K562 (cell line): Measurements from ENCODE around the gene TNNT3. TPM values are rescaled to one million over a fixed set of nuclear protein-coding genes. Genes with fewer than 3 reads are reported as not detected.

Experiments
- ATAC-seq: fragments of 200-7000 bp; cut with Tn5 transposase; 3 replicates; pipeline ENCODE4 v1.9.1; 2020; ENCODE audit warnings: moderate library complexity
- BruUV-seq: library from RNA; stranded (reverse); fragments of 400-500 nt; replicated peaks from 2 replicates; lab custom pipeline; 2021; lab: Mats Ljungman, UMichigan
- CTCF ChIA-PET: fragments of 300-600 bp; formaldehyde crosslinking; extraction: SDS; loops from one replicate; lab custom pipeline; 2021; ENCODE audit warnings: low intra/inter-chr PET ratio; lab: Yijun Ruan, JAX
- POLR2A ChIA-PET: fragments of 300-600, 350-650 bp; sonication (Branson Sonifier 250); formaldehyde crosslinking; extraction: SDS; loops from one replicate; lab custom pipeline; 2021; ENCODE audit warnings: antibody characterized with exemption, inconsistent platforms; lab: Yijun Ruan, JAX
- DNase-seq, 4 experiments: peaks; one replicate each; pipeline versions ENCODE4 v3.0.0 to v3.0.0-alpha.2; 2011 to 2018; ENCODE audit warnings: low spot score in 3 of 4, mixed read lengths in 3 of 4; ENCODE audit errors: extremely low read depth in 1 of 4
- FAIRE-seq: peaks from 2 replicates; lab custom pipeline; 2011; peaks lifted over from hg19 to GRCh38; lab: Jason Lieb, UNC
- H2AFZ ChIP-seq: 2 replicates; pipeline ENCODE4 v1.6.0; 2011; ENCODE audit warnings: low read depth, low read length, control low read depth, inconsistent platforms
- H3K27ac ChIP-seq: fragments of 200-600 bp; 3 replicates; pipeline ENCODE4 v1.8.0; 2011; ENCODE audit warnings: low read depth, mild to moderate bottlenecking, control low read depth, inconsistent platforms, low read length, moderate library complexity, mixed read lengths; ENCODE audit errors: extremely low read depth
- H3K27me3 ChIP-seq, 2 experiments: fragments of 300-600 bp in 1 of 2; 2 replicates in 1 of 2; 3 replicates in 1 of 2; pipeline versions ENCODE4 v1.6.0 to v1.8.0; 2011; ENCODE audit warnings: inconsistent platforms in 2 of 2, low read length in 2 of 2, mild to moderate bottlenecking in 1 of 2, mixed read lengths in 1 of 2, moderate library complexity in 1 of 2; ENCODE audit not compliant: control insufficient read depth in 2 of 2, insufficient read depth in 2 of 2
- H3K36me3 ChIP-seq: fragments of 300-600 bp; 3 replicates; pipeline ENCODE4 v1.8.0; 2011; ENCODE audit warnings: mild to moderate bottlenecking, low read length, inconsistent platforms; ENCODE audit not compliant: control insufficient read depth, insufficient read depth
- H3K4me1 ChIP-seq, 2 experiments: fragments of 200-600 bp in 1 of 2; replicated peaks in 1 of 2; 2 replicates in 1 of 2; 3 replicates in 1 of 2; pipeline versions ENCODE4 v1.5.1 to v1.8.0; 2011; ENCODE audit warnings: inconsistent platforms in 2 of 2, low read length in 2 of 2, mild to moderate bottlenecking in 1 of 2, mixed read lengths in 1 of 2, moderate library complexity in 1 of 2; ENCODE audit not compliant: control insufficient read depth in 2 of 2, insufficient read depth in 2 of 2
- H3K4me2 ChIP-seq: 2 replicates; pipeline ENCODE4 v1.6.1; 2011; ENCODE audit warnings: low read length, control low read depth, inconsistent platforms, mixed read lengths; ENCODE audit not compliant: insufficient read depth
- H3K4me3 ChIP-seq: fragments of 200-600 bp; sonication (generic), shearing (Covaris generic); 2 replicates; pipeline ENCODE4 v1.5.1; 2016; ENCODE audit warnings: control low read depth, inconsistent platforms
- H3K79me2 ChIP-seq: fragments of 200-600 bp; 3 replicates; pipeline ENCODE4 v1.8.0; 2011; ENCODE audit warnings: low read length, inconsistent platforms; ENCODE audit not compliant: control insufficient read depth, insufficient read depth
- H3K9ac ChIP-seq, 2 experiments: 2 replicates each; pipeline versions ENCODE4 v1.6.0 to v1.6.1; 2011; ENCODE audit warnings: low read depth in 2 of 2, low read length in 2 of 2, control low read depth in 1 of 2, inconsistent platforms in 1 of 2, mild to moderate bottlenecking in 1 of 2, mixed read lengths in 1 of 2; ENCODE audit not compliant: insufficient read depth in 1 of 2
- H3K9me1 ChIP-seq: one replicate; pipeline ENCODE4 v1.6.0; 2011; ENCODE audit warnings: inconsistent platforms, mild to moderate bottlenecking, low read length, moderate library complexity; ENCODE audit not compliant: control insufficient read depth, insufficient read depth
- H3K9me3 ChIP-seq: replicated peaks from 2 replicates; pipeline ENCODE4 v1.5.1; 2011; ENCODE audit warnings: low read depth, low read length, inconsistent platforms; ENCODE audit not compliant: control insufficient read depth, insufficient read depth
- H4K20me1 ChIP-seq: replicated peaks from 2 replicates; pipeline ENCODE4 v1.6.1; 2011; ENCODE audit warnings: low read length, inconsistent platforms, mixed read lengths; ENCODE audit not compliant: control insufficient read depth, insufficient read depth
- CCAR2 ChIP-seq: fragments of 200-400 bp; formaldehyde crosslinking; IDR thresholded peaks from 2 replicates; pipeline ENCODE4 v1.6.1; 2017; ENCODE audit warnings: mild to moderate bottlenecking, low read depth, low read length
- GABPB2 ChIP-seq: fragments of 250-450 bp; sonication (Bioruptor Pico); conservative IDR thresholded peaks from 2 replicates; pipeline ENCODE4 v1.5.1; 2021; ENCODE audit warnings: mild to moderate bottlenecking
- HCFC1 ChIP-seq: IDR thresholded peaks from 2 replicates; pipeline ENCODE4 v1.6.1; 2012; ENCODE audit warnings: low read depth, low read length, improper control_type of control experiment
- MEIS2 ChIP-seq: fragments of 450-650 bp; IDR thresholded peaks from 2 replicates; pipeline ENCODE4 v1.6.1; 2014; ENCODE audit warnings: mild to moderate bottlenecking; ENCODE audit not compliant: partially characterized antibody
- MYNN ChIP-seq, 2 experiments: sonication (generic); formaldehyde crosslinking in 1 of 2; IDR thresholded peaks; 2 replicates each; pipeline versions ENCODE4 v1.5.0 to v1.6.1; 2016 to 2020; ENCODE audit warnings: antibody characterized with exemption in 1 of 2, missing genetic modification reagents in 1 of 2
- NCOA4 ChIP-seq: fragments of 450-650 bp; IDR thresholded peaks from 2 replicates; pipeline ENCODE4 v1.6.1; 2018; ENCODE audit warnings: mild to moderate bottlenecking; ENCODE audit not compliant: partially characterized antibody
- POLR3G ChIP-seq: IDR thresholded peaks from 2 replicates; pipeline ENCODE4 v1.6.1; 2011; ENCODE audit not compliant: insufficient read length, insufficient replicate concordance; ENCODE audit errors: extremely low read depth
- RBM15 ChIP-seq: fragments of 200-400 bp; formaldehyde crosslinking; IDR thresholded peaks from 2 replicates; pipeline ENCODE4 v1.6.1; 2018; ENCODE audit warnings: mild to moderate bottlenecking, low read length, moderate library complexity; ENCODE audit not compliant: insufficient read depth
- SIN3A ChIP-seq, 2 experiments: fragments of 150-350 bp in 1 of 2; IDR thresholded peaks; 2 replicates each; pipeline ENCODE4 v1.6.1; 2011 to 2016; ENCODE audit warnings: borderline replicate concordance in 2 of 2, low read depth in 2 of 2, low read length in 2 of 2, mild to moderate bottlenecking in 2 of 2, moderate library complexity in 2 of 2; ENCODE audit not compliant: control insufficient read depth in 1 of 2
- WGBS: fragments of 100-300 bp; shearing (Covaris generic); methylation state at CpG from one replicate; pipeline ENCODE4 v1.1.6; 2016; ENCODE audit warnings: low coverage, mixed read lengths; ENCODE audit not compliant: insufficient coverage; ENCODE audit errors: missing lambda C conversion rate; 5-methylcytosine and 5-hydroxymethylcytosine counted together
- in situ Hi-C: fragments of 300-500 bp; cut with MboI; formaldehyde crosslinking; loops from 4 replicates; pipeline ENCODE4 v1.15.0; 2018; ENCODE audit warnings: inconsistent platforms, mixed read lengths
- intact Hi-C: fragments of 100-400 bp; cut with micrococcal nuclease; formaldehyde crosslinking; loops from 2 replicates; pipeline ENCODE4 v1.14.2; 2022
- polyA plus RNA-seq, 8 experiments: library from polyadenylated mRNA; depleted of rRNA in 4 of 8; stranded (reverse) in 5 of 8; unstranded in 3 of 8; fragments of >200 nt; fragmentation: Nextera tagmentation in 2 of 8; fragmentation: Illumina TruSeq in 1 of 8; extraction: Ambion mirVana in 2 of 8; extraction: Trizol in 1 of 8; gene quantifications; 2 replicates each; pipeline versions ENCODE4 v1.2.1 to v1.2.3, GENCODE V29; 2011 to 2014; ENCODE audit warnings: inconsistent platforms in 1 of 8, missing spikeins in 1 of 8
- total RNA-seq, 7 experiments: library from RNA; depleted of rRNA in 6 of 7; stranded (reverse); fragments of >200 nt in 6 of 7; fragmentation: Illumina TruSeq in 2 of 7; extraction: Trizol in 2 of 7; gene quantifications; 2 replicates each; pipeline versions ENCODE4 v1.2.1 to v1.2.3, GENCODE V29; 2011 to 2021; ENCODE audit warnings: low replicate concordance in 1 of 7
- TF ChIP-seq, protein P1 (sequence below): fragments of 150-350 bp; conservative IDR thresholded peaks from 2 replicates; pipeline ENCODE4 v1.6.1; 2014; ENCODE audit warnings: low read length
- TF ChIP-seq, protein P2 (sequence below): fragments of 250-450 bp; sonication (Bioruptor Pico); IDR thresholded peaks from 2 replicates; pipeline ENCODE4 v1.9.0; 2021; ENCODE audit warnings: mild to moderate bottlenecking

TNNT3 gene
- total and polyA plus RNA-seq, 9 of the 15 experiments (the other 6 are each of a cell fraction or from before 2014, with no cell fraction given): 0.10 TPM; not detected in 8

DNA sequence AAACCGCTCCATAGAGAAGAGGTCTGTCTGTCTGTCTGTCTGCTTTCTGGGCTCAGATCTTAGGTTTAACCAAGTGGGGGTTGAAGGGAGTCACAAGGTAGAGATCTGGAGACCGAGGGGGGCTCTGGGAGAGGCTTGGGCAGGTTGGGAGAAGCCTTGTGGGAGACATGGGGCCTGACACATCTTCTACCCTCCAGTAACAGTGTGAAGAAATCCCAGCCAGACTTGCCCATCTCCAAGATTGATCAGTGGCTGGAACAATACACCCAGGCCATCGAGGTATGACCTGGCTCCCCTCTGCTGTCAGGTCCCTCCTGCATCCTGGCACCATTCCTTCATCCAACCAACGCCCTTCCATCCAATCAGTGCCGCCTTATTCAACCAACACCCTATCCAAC, 35.2 kb upstream of the TNNT3 start:
- H3K9me3 ChIP-seq: no peaks in the 10 kb centered on the region
- CTCF ChIA-PET: interaction anchor here (6.5 kb wide), 1 partner anchor 117 kb away, joined by 93 read pairs; the partner anchor contains the start of gene H19
- peaks cover 7% of the 10 kb centered on the region; the same call in 1 of the 2 replicates for H4K20me1 ChIP-seq
- H3K27me3 ChIP-seq: peaks cover 3 to 52% of the 10 kb centered on the region in 2 experiments; a peak in 4 of 5 replicates
- no peak overlapping the region for H3K27ac ChIP-seq
- no peak for TF ChIP-seq GABPB2 (CRISPR knock-in tag)
- no peak for TF ChIP-seq RBM15
- no peak for TF ChIP-seq CCAR2
- TF ChIP-seq, protein P1, sequence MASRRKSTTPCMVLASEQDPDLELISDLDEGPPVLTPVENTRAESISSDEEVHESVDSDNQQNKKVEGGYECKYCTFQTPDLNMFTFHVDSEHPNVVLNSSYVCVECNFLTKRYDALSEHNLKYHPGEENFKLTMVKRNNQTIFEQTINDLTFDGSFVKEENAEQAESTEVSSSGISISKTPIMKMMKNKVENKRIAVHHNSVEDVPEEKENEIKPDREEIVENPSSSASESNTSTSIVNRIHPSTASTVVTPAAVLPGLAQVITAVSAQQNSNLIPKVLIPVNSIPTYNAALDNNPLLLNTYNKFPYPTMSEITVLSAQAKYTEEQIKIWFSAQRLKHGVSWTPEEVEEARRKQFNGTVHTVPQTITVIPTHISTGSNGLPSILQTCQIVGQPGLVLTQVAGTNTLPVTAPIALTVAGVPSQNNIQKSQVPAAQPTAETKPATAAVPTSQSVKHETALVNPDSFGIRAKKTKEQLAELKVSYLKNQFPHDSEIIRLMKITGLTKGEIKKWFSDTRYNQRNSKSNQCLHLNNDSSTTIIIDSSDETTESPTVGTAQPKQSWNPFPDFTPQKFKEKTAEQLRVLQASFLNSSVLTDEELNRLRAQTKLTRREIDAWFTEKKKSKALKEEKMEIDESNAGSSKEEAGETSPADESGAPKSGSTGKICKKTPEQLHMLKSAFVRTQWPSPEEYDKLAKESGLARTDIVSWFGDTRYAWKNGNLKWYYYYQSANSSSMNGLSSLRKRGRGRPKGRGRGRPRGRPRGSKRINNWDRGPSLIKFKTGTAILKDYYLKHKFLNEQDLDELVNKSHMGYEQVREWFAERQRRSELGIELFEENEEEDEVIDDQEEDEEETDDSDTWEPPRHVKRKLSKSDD: no peak
- TF ChIP-seq MEIS2: no peak
- no peak for TF ChIP-seq POLR3G
- TF ChIP-seq, protein P2, sequence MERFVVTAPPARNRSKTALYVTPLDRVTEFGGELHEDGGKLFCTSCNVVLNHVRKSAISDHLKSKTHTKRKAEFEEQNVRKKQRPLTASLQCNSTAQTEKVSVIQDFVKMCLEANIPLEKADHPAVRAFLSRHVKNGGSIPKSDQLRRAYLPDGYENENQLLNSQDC (CRISPR knock-in tag): no peak
- no peak for TF ChIP-seq SIN3A (IDR thresholded peaks at IDR 0.05; ENCODE audit: borderline replicate concordance in 2 of 2, control insufficient read depth in 1 of 2, low read depth in 2 of 2, low read length in 2 of 2)
- TF ChIP-seq HCFC1: no peak
- no peak for TF ChIP-seq NCOA4
- TF ChIP-seq MYNN (IDR thresholded peaks at IDR 0.05): no peak
- TF ChIP-seq MYNN (CRISPR knock-in tag; IDR thresholded peaks at IDR 0.05): no peak
- DNase-seq (no peak), FAIRE-seq (no peak), ATAC-seq (no peak)
- H3K9ac ChIP-seq: no peak overlapping the region
- no peaks in the 10 kb centered on the region for H3K79me2 ChIP-seq
- H3K36me3 ChIP-seq: no peaks in the 10 kb centered on the region
- H3K9me1 ChIP-seq: no peaks in the 10 kb centered on the region
- intact Hi-C loops: no loop called here
- in situ Hi-C loops: loop anchor here (5.0 kb wide), 1 partner anchor 33 kb away; the partner anchor contains the start of gene TNNT3
- no peak overlapping the region for H3K4me2 ChIP-seq
- no TSS peak for BruUV-seq
- no peak overlapping the region for H2AFZ ChIP-seq
- 3% methylated on average over 5 of the region's 5 CpGs for WGBS
- H3K4me3 ChIP-seq: no peak overlapping the region
- H3K4me1 ChIP-seq: peaks cover 0 to 26% of the 10 kb centered on the region in 2 experiments; a peak in 1 of 5 replicates
- POLR2A ChIA-PET: interaction anchor here (0.5 kb wide), 1 partner anchor 225 kb away, joined by 3 read pairs; no protein-coding TSS in a partner anchor
